Colonic mucosa (tissue), 4 donors: ENCODE data around the gene KLF11. TPM values are rescaled to one million over a fixed set of nuclear protein-coding genes. Genes with fewer than 3 reads are reported as not detected.

Experiments used
- DNase-seq: peaks from one replicate; pipeline ENCODE4 v3.0.0-alpha.2; 2020
- H3K27ac ChIP-seq: fragments of 200-600 bp; one replicate; pipeline ENCODE4 v1.8.0; 2021
- H3K27me3 ChIP-seq: fragments of 200-600 bp; one replicate; pipeline ENCODE4 v1.8.0; 2021
- H3K36me3 ChIP-seq: fragments of 200-600 bp; one replicate; pipeline ENCODE4 v1.8.0; 2021
- H3K4me1 ChIP-seq: fragments of 200-600 bp; one replicate; pipeline ENCODE4 v1.8.0; 2021; ENCODE audit warnings: mild to moderate bottlenecking
- H3K4me3 ChIP-seq: fragments of 200-600 bp; one replicate; pipeline ENCODE4 v1.8.0; 2021
- H3K9ac ChIP-seq, 2 donors: one replicate each; pipeline ENCODE4 v1.7.0; 2013; ENCODE audit warnings: control low read depth in 2 of 2, low read depth in 2 of 2, low read length in 2 of 2
- H3K9me3 ChIP-seq: fragments of 200-600 bp; one replicate; pipeline ENCODE4 v1.8.0; 2021
- intact Hi-C: fragments of 100-400 bp; cut with DNase I; formaldehyde crosslinking; loops from one replicate; pipeline ENCODE4 v1.14.1; 2022
- total RNA-seq, 2 donors: library from RNA; stranded (reverse); fragmentation: NEBNext Ultra II Directional in 1 of 2; extraction: Animal tissue kit (Norgen Biotek cat#: 25700) in 1 of 2; gene quantifications; one replicate each; pipeline ENCODE4 v1.2.1, GENCODE V29; 2021
- TF ChIP-seq, protein P1 (sequence below): fragments of 200-600 bp; IDR thresholded peaks from one replicate; pipeline ENCODE4 v1.8.0; 2022; ENCODE audit warnings: antibody characterized with exemption, mild to moderate bottlenecking
- donor health status: healthy.
- donor health status: DM: no; HTN: no; CAD: no.
- donor health status: DM: no; HTN: no; CAD: no.

Gene KLF11
- total RNA-seq, 2 donors from 2014 or later = 6.6 to 11.2 TPM

DNA sequence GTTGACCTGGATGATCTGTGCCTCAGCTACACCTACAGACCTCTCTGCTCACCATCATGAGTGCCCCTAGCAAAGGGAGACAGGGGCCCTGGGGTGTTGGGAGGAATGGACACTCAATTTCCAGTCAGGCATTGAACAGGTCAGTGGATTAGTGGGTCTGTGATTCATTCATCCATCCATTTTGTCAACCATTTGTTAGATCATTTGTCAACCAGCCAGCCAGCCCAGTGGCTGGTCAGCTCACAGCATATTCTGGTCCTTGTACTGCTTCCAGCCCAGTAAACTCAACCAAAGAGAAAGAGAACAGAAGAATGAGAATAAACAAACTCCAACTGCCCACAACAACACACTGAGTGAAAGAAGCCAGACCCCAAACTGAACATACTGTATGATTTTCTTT is 4.6 kb upstream of the KLF11 start:
- Histone ChIP-seq H3K4me3 (no peak overlapping the region), H3K27me3 (no peaks in the 10 kb centered on the region), H3K4me1 (peaks cover 3% of the 10 kb centered on the region), H3K9me3 (no peaks in the 10 kb centered on the region), H3K36me3 (no peaks in the 10 kb centered on the region), H3K27ac (no peak overlapping the region), H3K9ac (no peak overlapping the region)
- TF ChIP-seq, protein P1, sequence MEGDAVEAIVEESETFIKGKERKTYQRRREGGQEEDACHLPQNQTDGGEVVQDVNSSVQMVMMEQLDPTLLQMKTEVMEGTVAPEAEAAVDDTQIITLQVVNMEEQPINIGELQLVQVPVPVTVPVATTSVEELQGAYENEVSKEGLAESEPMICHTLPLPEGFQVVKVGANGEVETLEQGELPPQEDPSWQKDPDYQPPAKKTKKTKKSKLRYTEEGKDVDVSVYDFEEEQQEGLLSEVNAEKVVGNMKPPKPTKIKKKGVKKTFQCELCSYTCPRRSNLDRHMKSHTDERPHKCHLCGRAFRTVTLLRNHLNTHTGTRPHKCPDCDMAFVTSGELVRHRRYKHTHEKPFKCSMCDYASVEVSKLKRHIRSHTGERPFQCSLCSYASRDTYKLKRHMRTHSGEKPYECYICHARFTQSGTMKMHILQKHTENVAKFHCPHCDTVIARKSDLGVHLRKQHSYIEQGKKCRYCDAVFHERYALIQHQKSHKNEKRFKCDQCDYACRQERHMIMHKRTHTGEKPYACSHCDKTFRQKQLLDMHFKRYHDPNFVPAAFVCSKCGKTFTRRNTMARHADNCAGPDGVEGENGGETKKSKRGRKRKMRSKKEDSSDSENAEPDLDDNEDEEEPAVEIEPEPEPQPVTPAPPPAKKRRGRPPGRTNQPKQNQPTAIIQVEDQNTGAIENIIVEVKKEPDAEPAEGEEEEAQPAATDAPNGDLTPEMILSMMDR = no peak
- DNase-seq = no peak
- intact Hi-C loops = no loop called here

GRCh38 chr2:10039658-10040410 is 3.5 kb upstream of the KLF11 start:
- no peak overlapping the region for H3K27ac ChIP-seq
- no peaks in the 10 kb centered on the region for H3K9me3 ChIP-seq
- TF ChIP-seq, protein P1 = no peak
- H3K27me3 ChIP-seq = no peaks in the 10 kb centered on the region
- H3K4me1 ChIP-seq = peaks cover 3% of the 10 kb centered on the region
- intact Hi-C loops = no loop called here
- no peak overlapping the region for H3K4me3 ChIP-seq
- H3K36me3 ChIP-seq = no peaks in the 10 kb centered on the region
- DNase-seq = no peak
- H3K9ac ChIP-seq = no peak overlapping the region

GRCh38 chr2:10041711-10042110 is 1.6 kb upstream of the KLF11 start:
- TF ChIP-seq, protein P1 = no peak
- intact Hi-C loops = no loop called here
- Histone ChIP-seq H3K36me3 (no peaks in the 10 kb centered on the region), H3K27me3 (no peaks in the 10 kb centered on the region), H3K4me1 (no peaks in the 10 kb centered on the region), H3K9ac (peak overlapping the region in 1 of 2 donors; percentile 72), H3K27ac (no peak overlapping the region), H3K9me3 (no peaks in the 10 kb centered on the region), H3K4me3 (no peak overlapping the region)
- DNase-seq = no peak

GRCh38 chr2:10042301-10043161 is 819 bp upstream of the KLF11 start:
- peak overlapping the region; percentile 66 for H3K27ac ChIP-seq
- H3K27me3 ChIP-seq = no peaks in the 10 kb centered on the region
- TF ChIP-seq, protein P1 = no peak
- H3K4me1 ChIP-seq = no peaks in the 10 kb centered on the region
- DNase-seq = peak; percentile 80
- H3K4me3 ChIP-seq = peak overlapping the region; percentile 22
- no peaks in the 10 kb centered on the region for H3K36me3 ChIP-seq
- no peaks in the 10 kb centered on the region for H3K9me3 ChIP-seq
- intact Hi-C loops = no loop called here
- peak overlapping the region; percentile 40 to 72 for H3K9ac ChIP-seq

- TF ChIP-seq, protein P1 = no peak
- peak overlapping the region in 1 of 2 donors; percentile 98 for H3K9ac ChIP-seq
- peak overlapping the region; percentile 44 for H3K4me3 ChIP-seq
- DNase-seq = peak; percentile 97
- no peaks in the 10 kb centered on the region for H3K27me3 ChIP-seq
- peak overlapping the region; percentile 76 for H3K27ac ChIP-seq
- no peaks in the 10 kb centered on the region for H3K9me3 ChIP-seq
- H3K36me3 ChIP-seq = no peaks in the 10 kb centered on the region
- H3K4me1 ChIP-seq = no peaks in the 10 kb centered on the region
- intact Hi-C loops = no loop called here
These were observed 704 bp downstream of the KLF11 start for GRCh38 chr2:10043906-10044601.
